Esophagus muscularis mucosa (tissue), 3 donors: ENCODE results near the gene MAP1S.

ENCODE experiments used
- POLR2A ChIP-seq: fragments of 450-650 bp; IDR thresholded peaks from one replicate; pipeline ENCODE4 v1.6.1; 2017; ENCODE audit warnings: antibody characterized with exemption, moderate library complexity, mild to moderate bottlenecking, low read depth
- TF ChIP-seq, protein P1 (sequence below), 3 experiments: fragments of 200-600 bp in 2 of 3; fragments of 450-650 bp in 1 of 3; sonication (generic) in 2 of 3; IDR thresholded peaks; one replicate each; pipeline ENCODE4 v1.5.1; 2017 to 2019; ENCODE audit warnings: antibody characterized with exemption in 3 of 3, mild to moderate bottlenecking in 2 of 3, moderate library complexity in 1 of 3

DNA sequence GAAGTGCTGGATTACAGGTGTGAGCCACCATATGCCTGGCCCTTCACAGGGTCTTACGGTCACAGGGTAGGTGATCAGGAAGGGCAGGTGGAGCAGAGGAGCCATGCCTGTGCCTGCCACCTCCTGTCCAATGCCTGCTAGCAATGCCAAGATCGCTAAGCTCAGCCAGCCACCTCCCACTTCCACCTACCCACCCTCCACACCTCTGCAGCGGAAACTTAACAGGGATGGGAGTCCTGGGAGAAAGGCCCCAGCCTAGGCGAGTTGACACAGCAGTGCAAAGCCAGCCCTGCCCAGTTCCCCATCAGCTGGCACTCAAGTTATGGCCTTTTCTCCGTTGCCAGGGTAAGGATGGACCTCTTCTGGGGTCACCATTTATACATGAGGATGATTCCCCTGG, 16.1 kb downstream of the MAP1S start:
- TF ChIP-seq POLR2A, result no peak
- TF ChIP-seq, protein P1, sequence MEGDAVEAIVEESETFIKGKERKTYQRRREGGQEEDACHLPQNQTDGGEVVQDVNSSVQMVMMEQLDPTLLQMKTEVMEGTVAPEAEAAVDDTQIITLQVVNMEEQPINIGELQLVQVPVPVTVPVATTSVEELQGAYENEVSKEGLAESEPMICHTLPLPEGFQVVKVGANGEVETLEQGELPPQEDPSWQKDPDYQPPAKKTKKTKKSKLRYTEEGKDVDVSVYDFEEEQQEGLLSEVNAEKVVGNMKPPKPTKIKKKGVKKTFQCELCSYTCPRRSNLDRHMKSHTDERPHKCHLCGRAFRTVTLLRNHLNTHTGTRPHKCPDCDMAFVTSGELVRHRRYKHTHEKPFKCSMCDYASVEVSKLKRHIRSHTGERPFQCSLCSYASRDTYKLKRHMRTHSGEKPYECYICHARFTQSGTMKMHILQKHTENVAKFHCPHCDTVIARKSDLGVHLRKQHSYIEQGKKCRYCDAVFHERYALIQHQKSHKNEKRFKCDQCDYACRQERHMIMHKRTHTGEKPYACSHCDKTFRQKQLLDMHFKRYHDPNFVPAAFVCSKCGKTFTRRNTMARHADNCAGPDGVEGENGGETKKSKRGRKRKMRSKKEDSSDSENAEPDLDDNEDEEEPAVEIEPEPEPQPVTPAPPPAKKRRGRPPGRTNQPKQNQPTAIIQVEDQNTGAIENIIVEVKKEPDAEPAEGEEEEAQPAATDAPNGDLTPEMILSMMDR (IDR thresholded peaks at IDR 0.05), result no peak
